Ovary (tissue), 9 donors: ENCODE measurements around the gene LARP6. TPM values are rescaled to one million over a fixed set of nuclear protein-coding genes. Genes with fewer than 3 reads are reported as not detected.

Experiments used
- DNase-seq, 5 donors: peaks; one replicate each; pipeline ENCODE4 v3.0.0-alpha.2; 2019 to 2020
- H3K27ac ChIP-seq, 2 donors: fragments of 200-600 bp; one replicate each; pipeline versions ENCODE4 v1.5.1 to v1.8.0; 2019 to 2022
- H3K27me3 ChIP-seq: fragments of 200-600 bp; one replicate; pipeline ENCODE4 v1.8.0; 2022
- H3K36me3 ChIP-seq: fragments of 200-600 bp; sonication (generic); one replicate; pipeline ENCODE4 v1.5.1; 2019
- H3K4me1 ChIP-seq: one replicate; pipeline ENCODE4 v1.8.1; 2013; ENCODE audit warnings: mild to moderate bottlenecking, moderate library complexity; ENCODE audit not compliant: insufficient read depth
- H3K4me3 ChIP-seq: fragments of 200-600 bp; sonication (generic); one replicate; pipeline ENCODE4 v1.5.1; 2017
- H3K9me3 ChIP-seq, 2 donors: fragments of 200-600 bp in 1 of 2; sonication (generic) in 1 of 2; one replicate each; pipeline versions ENCODE4 v1.5.1 to v1.8.1; 2013 to 2019; ENCODE audit warnings: mild to moderate bottlenecking in 1 of 2, moderate library complexity in 1 of 2
- EP300 ChIP-seq: sonication (generic); formaldehyde crosslinking; IDR thresholded peaks from one replicate; pipeline ENCODE4 v1.6.1; 2017; ENCODE audit warnings: antibody characterized with exemption
- POLR2A ChIP-seq: fragments of 450-650 bp; IDR thresholded peaks from one replicate; pipeline ENCODE4 v1.6.1; 2017; ENCODE audit warnings: antibody characterized with exemption, mild to moderate bottlenecking, moderate library complexity
- WGBS, 3 donors: extraction: QIAGEN DNeasy Blood & Tissue Kit in 1 of 3; methylation state at CpG; one replicate each; pipeline versions ENCODE4 v1.1.5 to v1.1.7; 2013 to 2017; 5-methylcytosine and 5-hydroxymethylcytosine counted together
- intact Hi-C, 4 donors: fragments of 100-400 bp; cut with DNase I; formaldehyde crosslinking; loops; one replicate each; pipeline versions ENCODE4 v1.11.0 to v1.15.1; 2022 to 2023
- polyA plus RNA-seq, 2 donors: library from polyadenylated mRNA; stranded (reverse); fragments of 200-250 nt in 1 of 2; fragments of 350-450 nt in 1 of 2; fragmentation: Illumina TruSeq in 1 of 2; extraction: RNeasy Lipid Tissue Mini Kit (QIAGEN cat#74804) in 1 of 2; gene quantifications; one replicate each; pipeline ENCODE4 v1.2.3, GENCODE V29; 2013 to 2014
- total RNA-seq, 7 donors: library from RNA; depleted of rRNA in 2 of 7; stranded (reverse); fragments of >200 nt in 2 of 7; fragmentation: NEBNext Ultra II Directional in 3 of 7; extraction: Animal tissue kit (Norgen Biotek cat#: 25700) in 3 of 7; gene quantifications; one replicate each; pipeline versions ENCODE4 v1.1.0 to v1.2.4, GENCODE V29; 2016 to 2023
- TF ChIP-seq, protein P1 (sequence below), 3 donors: fragments of 450-650 bp in 2 of 3; fragments of 200-600 bp in 1 of 3; IDR thresholded peaks; one replicate each; pipeline versions ENCODE4 v1.5.1 to v1.8.0; 2016 to 2022; ENCODE audit warnings: antibody characterized with exemption in 3 of 3, mild to moderate bottlenecking in 1 of 3
- donor health status: DM: no; HTN: no; CAD: no; lungs with moderate emphysema.
- donor health status: DM: no; HTN: no; CAD: no.
- donor health status: Bipolar disorder and iron deficiency.
- donor health status: DM: yes; HTN: yes; CAD: no.
- donor health status: DM: no; HTN: no; CAD: no.
- donor health status: DM: yes; HTN: yes; CAD: no.

The LARP6 gene
- total and polyA plus RNA-seq, 9 donors = 13.4 to 61.7 (median 31.9) TPM

- no peaks in the 10 kb centered on the region for H3K9me3 ChIP-seq
- no peak overlapping the region for H3K27ac ChIP-seq
- no peaks in the 10 kb centered on the region for H3K36me3 ChIP-seq
- TF ChIP-seq, protein P1, sequence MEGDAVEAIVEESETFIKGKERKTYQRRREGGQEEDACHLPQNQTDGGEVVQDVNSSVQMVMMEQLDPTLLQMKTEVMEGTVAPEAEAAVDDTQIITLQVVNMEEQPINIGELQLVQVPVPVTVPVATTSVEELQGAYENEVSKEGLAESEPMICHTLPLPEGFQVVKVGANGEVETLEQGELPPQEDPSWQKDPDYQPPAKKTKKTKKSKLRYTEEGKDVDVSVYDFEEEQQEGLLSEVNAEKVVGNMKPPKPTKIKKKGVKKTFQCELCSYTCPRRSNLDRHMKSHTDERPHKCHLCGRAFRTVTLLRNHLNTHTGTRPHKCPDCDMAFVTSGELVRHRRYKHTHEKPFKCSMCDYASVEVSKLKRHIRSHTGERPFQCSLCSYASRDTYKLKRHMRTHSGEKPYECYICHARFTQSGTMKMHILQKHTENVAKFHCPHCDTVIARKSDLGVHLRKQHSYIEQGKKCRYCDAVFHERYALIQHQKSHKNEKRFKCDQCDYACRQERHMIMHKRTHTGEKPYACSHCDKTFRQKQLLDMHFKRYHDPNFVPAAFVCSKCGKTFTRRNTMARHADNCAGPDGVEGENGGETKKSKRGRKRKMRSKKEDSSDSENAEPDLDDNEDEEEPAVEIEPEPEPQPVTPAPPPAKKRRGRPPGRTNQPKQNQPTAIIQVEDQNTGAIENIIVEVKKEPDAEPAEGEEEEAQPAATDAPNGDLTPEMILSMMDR (IDR thresholded peaks at IDR 0.05) = no peak
- TF ChIP-seq EP300 (no peak), POLR2A (no peak)
- DNase-seq = no peak
- intact Hi-C loops = no loop called here
- H3K4me3 ChIP-seq = no peak overlapping the region
- 67 to 73% (median 71%) methylated on average over 3 of the region's 3 CpGs for WGBS, 3 donors
- no peaks in the 10 kb centered on the region for H3K27me3 ChIP-seq
- H3K4me1 ChIP-seq = no peaks in the 10 kb centered on the region
These were observed 70.9 kb downstream of the LARP6 start for GRCh38 chr15:70783041-70783440.

GRCh38 chr15:70781236-70781635 is 72.7 kb downstream of the LARP6 start:
- Histone ChIP-seq H3K4me1 (no peaks in the 10 kb centered on the region), H3K4me3 (no peak overlapping the region), H3K9me3 (no peaks in the 10 kb centered on the region), H3K27ac (no peak overlapping the region), H3K36me3 (no peaks in the 10 kb centered on the region), H3K27me3 (no peaks in the 10 kb centered on the region)
- TF ChIP-seq, protein P1 (IDR thresholded peaks at IDR 0.05) = no peak
- no peak for TF ChIP-seq EP300
- no peak for DNase-seq
- intact Hi-C loops = no loop called here
- WGBS, 3 donors = 92 to 97% (median 96%) methylated on average over 5 of the region's 5 CpGs

Other genes starting within 250 kb of the LARP6 start
- gene UACA, start 90.6 kb downstream of the LARP6 start, total RNA-seq = 10 to 100 TPM; 40.7 to 62.0 (median 53.4) TPM
- 10 to 100 TPM; 28.6 to 45.3 TPM for gene UACA, start 90.6 kb downstream of the LARP6 start, polyA plus RNA-seq
- 1 to 10 TPM; 2.6 to 5.0 (median 4.0) TPM for gene THAP10, start 38.3 kb upstream of the LARP6 start, total RNA-seq
- gene THAP10, start 38.3 kb upstream of the LARP6 start, polyA plus RNA-seq = 1 to 10 TPM; 2.9 to 3.7 TPM
- gene LRRC49, start 38.7 kb upstream of the LARP6 start, total RNA-seq = 10 to 100 TPM; 13.0 to 34.6 (median 16.4) TPM
- gene LRRC49, start 38.7 kb upstream of the LARP6 start, polyA plus RNA-seq = 10 to 100 TPM; 11.9 to 14.2 TPM